Glomerular visceral epithelial cell (primary cell): ENCODE measurements around the gene HES3.
A peak's percentile ranks its signal among the peaks of the same experiment; 100 is the strongest.
"Not testable (repeated sequence)": the region's sequence is repeated elsewhere in the genome, so short reads cannot be mapped to it uniquely, and the experiment has no call there.

ENCODE experiments used
- DNase-seq: peaks from one replicate; pipeline ENCODE4 v3.0.0-alpha.2; 2016; ENCODE audit errors: extremely low spot score

The HES3 gene

DNA sequence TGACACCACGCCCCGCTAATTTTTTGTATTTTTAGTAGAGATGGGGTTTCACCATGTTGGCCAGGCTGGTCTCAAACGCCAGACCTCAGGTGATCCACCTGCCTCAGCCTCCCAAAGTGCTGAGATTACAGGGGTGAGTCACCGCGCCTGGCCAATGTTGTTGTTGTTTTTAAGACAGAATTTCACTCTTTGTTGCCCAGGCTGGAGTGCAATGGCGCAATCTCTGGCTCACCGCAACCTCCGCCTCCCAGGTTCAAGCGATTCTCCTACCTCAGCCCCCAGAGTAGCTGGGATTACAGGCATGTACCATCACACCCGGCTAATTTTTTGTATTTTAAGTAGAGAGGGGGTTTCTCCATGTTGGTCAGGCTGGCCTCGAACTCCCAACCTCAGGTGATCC, 24.3 kb upstream of the HES3 start:
- DNase-seq: not testable (repeated sequence)

DNA sequence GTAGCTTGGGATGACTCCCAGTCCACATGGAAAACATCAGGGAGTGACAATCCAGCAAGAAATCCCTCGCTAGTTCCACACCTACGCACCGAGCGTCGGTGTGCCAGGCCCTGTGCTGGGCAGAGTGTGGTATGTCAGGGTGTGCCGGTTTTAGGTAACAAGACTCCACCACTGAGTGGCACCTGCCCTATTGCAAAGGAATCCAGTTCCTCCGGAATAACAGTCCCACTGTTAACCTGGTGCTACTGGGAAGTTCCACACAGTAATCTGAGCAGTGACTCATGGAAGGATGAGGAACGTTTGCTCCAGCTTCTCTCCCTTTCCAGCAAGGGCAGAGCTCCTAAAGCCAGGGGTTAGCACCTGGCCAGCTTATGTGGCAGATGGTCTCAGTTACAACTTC, 23.7 kb upstream of the HES3 start:
- DNase-seq: peak; percentile 33

DNA sequence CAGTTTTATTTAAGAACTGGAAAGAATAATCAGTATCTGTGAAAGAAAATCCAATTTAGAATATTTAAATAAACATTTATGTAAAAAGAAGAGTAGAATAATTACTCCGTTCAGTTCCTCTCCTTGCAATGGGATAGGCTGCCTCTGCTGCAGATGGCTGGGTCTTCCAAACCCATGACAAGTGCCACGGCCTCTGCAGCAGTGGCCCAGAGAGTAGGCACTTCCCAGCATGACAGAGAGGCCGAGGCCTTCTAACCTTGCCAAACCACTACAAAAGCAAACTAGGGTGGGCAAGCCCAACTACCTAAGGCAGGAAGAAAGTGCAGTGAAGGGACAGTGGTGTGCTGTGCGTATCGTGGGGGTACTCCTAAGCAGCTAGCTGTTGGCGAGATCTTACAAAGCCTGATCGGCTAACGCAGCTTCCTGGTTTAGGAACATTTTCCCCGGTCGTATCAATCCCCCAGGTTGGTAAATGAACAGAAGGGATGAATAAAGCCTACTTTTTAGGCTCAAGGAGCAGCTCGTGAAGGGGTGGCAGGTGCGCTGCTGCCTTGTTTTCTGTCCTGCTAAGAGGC, 22.7 kb upstream of the HES3 start:
- no peak for DNase-seq

DNA sequence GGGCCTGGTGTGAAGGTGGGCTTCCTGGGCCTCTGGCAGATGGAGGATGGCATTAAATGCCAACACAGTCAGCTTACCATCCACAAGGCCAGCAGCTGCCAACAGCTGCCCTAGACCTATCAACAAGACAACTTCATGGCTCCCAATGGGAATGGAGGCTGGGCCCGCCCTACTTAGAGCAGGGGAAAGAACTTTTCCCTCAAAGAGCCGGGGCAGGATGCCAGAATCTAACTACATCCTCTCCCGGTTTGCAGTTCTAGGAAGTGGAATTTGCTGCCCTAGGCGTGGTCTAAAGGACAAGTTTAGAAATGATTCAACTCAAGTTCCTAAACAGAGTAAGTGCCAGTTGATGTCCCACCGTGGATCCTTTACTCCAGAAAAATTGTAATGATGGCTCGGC, 21.3 kb upstream of the HES3 start:
- DNase-seq: no peak

DNA sequence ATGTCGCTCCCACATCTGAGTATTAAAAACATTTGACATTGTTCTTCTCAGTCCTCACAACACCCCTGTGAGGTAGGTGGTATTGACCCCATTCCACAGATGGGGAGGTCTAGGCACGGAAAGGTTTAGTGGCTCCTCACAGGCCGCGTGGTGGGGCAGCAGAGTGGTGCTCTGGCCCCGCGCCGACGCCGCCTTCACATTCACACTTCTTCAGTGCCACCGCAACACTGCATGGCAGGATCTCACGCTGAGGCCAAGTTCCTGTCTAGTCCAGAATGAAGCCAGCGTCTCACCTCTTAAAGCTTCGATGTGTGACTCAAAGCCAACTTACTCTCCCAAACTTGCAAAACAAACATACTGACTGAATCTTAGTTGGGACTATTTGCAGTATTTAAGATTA, 20.4 kb upstream of the HES3 start:
- DNase-seq: no peak

DNA sequence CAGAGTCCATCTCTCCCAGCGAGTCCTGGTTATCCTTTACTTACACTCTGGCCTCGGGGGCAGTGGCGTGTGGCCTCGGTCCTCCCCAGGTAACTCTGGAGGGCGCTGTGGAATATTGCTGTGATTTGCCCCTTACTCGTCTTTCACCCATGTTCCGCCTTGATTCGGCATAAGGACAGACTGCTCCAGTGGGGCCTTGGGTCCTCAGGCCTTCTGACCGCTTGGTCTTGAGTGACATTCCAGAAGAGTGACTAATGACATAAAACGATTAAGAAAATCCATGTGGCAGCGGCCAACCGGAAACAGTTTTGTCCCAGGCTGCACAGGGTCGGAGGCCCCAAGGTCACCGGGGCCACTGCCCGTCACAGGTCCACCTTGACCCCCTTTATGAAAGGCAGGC, 19.3 kb upstream of the HES3 start:
- peak; percentile 56 for DNase-seq

DNA sequence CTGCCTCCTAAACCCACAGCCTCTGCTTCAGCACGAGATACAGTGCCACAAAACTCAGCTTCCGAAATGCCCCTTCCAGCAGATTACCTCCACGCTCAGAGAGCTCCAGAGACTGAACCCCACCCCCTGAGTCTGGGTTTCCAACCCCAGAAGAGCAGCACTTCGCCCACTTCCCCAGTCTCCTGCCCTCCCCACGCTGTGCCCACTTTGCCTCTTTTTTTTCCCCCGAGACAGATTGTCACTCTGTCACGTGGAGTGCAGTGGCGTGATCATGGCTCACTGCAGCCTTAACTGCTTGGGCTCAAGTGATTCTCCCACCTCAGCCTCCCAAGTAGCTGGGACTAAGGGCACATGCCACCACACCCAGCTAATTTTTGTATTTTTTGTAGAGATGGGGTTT, 18.3 kb upstream of the HES3 start:
- DNase-seq: no peak

DNA sequence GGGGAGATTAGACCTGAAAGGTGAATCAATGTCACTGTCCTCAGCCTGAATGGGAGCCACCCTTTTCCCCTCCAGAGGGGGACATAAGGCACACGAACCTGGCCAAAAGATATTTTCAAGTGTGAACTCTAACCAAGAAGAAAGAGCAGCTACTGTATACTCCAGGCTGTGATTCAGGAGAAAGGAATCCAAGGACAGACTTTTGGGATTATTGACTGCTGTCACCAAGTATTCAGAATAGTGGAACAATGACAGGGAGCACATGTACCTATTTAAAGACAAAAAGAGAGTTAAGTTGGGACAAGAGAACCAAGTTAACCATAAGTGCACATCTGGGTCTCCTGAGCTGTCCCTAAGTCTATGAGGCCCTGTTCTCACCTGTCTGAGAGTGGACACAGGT, 10.6 kb upstream of the HES3 start:
- no peak for DNase-seq

DNA sequence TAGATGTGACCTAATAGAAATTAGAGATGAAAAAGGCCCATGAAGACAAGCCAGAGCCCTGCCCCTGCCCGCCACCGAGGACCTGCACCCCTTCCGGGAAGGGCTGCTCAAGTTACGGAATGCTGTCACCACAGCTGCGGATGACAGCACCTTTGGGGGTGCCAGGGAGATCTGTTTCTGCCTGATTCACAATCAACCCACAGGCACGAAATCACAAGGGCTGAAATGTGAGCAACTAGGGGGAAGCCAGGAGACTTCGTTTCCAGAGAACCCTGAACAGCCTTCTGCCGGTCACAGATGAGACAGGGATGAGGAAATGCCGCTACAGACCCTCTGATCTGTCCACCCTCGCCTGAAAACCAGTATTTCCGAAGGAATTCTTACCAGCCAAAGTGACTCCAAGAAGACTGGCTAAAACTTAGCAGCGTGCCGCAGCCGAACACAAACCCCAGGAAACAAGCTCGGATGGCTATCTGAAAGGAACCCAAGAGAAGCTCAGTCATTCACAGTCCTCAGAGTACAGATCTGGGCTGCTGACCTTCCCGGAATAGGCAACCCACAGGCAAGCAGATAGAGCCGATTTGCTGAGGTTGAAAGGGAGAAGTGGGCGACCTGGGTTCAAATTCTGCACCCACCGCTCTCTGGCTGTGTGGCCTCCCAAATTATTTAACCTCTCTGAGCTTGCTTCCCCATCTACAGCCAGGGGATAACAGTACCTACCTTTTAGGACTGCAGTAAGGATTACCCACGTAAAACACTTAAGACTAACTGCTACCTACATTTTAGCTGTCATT, 9.3 kb upstream of the HES3 start:
- DNase-seq: peak; percentile 64

DNA sequence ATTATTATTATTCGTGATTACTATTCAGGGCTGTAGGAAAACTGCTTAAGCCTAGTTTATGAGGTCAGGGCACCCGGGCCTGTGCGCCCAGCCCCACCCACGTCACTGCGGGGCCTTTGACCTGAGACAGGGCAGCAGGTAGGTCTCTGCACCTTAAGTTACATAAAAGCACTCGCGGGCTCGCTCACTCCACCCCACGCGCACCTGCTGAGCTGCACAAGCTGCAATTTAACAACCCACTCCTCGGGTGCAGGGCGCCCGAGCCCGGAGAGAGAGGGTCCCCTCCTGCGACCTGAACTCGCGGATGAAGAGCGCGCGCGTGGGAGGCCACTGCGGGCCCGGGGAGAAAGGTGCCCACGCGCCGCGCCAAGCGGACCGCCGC, 8.7 kb upstream of the HES3 start:
- DNase-seq: no peak

DNA sequence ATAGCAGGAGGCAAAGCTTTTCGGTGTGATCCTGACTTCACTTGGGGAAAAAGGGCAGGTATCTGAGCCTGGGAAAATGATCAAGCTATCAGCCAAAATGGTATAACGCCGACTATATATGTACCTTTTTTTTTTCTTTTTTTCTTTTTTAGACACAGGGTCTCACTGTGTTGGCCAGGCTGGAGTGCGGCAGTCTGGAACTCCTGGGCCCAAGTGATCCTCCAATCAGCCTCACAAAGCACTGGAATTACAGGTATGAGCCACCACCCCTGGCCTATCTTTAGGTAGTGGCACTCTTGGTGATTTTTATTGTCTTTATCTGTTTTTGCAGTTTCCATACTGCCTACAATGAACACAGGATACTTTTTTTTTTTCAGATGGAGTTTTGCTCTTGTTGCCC, 6.9 kb upstream of the HES3 start:
- DNase-seq: no peak

DNA sequence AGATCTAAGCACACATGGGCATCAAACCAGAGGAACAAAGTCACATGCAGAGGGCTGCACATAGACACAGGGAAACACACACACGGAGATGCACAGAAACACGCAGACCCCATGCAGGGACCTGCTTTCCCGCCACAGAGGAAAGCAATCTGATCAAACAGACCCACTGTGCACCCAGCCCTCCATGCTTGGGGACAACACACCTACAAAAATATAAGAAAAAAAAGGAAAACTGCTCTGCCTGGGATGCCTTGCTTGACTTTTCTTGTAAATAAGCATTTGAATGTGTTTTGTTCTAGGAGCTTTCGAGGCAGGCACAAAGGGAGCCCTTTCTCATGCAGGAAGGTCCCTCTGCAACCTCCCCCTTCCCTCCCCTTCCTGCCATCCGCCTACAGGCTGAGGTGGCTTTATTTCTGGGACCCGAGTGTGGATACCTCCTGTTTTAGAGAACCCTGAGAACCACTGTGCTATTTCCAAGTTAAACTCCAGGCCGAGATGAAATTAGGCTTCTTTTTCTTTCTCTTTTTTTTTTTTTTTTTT, 4.7 kb upstream of the HES3 start:
- no peak for DNase-seq

DNA sequence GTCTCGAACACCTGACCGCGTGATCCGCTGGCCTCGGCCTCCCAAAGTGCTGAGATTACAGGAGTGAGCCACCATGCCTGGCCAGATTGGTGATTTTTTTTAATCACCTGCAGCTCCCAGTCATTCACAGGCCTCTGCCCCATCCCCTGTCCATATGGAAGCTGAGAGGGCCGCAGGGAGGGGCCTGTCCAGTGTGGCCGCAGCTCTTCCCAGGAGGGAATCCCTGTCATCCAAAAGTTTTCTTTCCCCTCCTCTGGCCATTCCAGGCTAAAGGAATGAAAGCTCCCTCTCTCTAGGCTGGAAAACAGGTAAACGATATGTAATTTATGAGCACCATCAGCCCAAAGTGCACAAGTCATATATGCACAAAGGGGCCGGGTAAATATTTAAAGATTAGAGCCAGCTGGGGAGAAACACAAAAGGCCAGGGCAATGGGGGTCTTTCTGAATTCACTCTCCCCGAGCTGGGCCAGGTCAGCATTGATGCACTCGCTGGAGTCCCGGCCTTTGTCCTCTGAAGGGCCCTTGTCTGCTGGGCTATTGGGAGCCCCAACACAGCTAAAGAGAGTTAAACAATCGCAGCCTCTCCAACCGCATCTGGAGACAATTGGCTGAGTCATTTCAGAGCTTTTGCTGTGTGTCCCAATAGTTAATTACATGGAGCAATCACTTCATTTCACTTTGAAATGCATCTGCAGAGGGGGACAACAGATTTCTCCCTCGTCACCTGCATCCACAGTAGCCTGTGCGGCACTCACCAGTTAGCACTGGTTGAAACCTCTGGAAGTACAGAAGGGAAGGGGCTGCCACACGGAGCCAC, 3.8 kb upstream of the HES3 start:
- DNase-seq: no peak

DNA sequence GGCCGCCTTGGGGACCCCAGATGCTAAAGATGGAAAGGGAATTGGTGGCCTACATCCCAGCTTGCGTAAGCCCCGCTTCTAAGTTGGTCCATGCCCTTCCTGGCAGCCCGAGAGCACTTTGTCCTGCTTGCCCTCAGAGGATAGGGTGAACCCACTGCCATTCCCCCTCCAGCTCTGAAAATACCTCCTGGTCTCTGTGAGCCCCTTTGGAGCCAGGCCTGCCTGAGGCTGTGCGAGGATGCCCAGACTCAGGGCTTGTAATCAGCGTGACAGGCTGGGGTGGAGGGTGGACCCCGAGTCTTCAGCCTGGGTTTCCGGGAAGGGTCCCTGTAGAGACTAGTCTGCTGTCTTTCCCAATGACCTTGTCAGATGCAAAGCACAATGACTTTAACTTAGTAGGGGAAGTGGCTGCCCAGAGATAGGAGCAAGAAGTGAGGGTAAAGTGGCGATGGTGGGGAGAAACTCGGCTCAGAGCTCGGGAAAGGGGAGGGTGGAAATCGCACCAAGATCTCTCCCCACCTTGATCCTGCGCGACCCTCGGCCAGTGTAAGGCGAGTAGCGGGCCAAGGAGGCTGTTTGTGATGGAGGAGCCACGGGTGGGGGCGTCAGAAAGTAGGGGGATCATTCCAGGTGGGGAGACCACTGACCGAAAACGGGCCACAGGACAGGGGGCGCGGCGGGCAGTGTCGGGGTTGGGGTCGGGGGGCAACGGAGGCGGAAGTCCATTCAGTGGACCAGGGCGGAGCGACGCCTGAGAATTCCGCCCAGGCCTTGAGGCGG, 2.7 kb upstream of the HES3 start:
- no peak for DNase-seq

DNA sequence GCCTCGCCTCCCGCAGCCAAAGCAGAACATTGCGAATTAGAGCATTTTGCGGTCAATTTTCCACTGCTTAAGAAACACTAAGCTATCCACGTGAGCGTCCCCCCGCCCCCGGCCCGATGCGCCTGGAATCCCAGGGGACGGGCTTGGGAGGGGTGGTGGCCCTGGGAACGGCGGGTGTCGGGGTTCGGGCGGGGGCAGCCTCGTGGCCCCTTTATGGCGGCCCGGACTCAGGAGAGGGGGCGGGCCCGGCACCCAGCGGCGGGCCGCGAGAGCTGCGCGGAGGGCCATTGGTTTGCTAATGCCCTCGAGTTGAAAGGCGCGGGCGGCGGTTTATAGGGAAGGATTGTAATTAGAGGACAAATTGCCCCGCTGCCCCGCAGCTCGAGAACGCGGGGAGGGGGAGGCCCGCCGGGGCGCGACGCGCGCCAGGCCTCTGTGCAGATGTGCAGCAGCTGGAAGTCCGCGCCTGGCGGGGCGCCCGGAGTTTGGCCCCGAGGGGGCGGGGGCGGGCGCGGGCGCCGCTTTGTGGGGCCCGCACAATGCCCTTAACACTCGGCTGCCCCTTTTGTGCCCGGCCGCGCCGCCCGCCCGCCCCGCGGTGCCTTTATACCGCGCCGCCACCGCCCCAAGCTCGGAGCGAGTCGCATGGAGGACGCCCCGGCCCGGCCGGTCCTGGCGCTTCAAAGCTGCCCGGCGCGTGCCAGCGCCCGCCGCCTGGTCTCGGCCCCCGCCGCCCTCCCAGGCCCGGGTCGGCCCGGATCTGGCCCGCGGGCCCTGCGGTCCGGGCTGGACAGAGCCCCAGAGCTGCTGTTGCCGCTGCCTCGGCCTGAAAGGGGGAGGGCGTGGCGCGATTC, 1.9 kb upstream of the HES3 start:
- no peak for DNase-seq

DNA sequence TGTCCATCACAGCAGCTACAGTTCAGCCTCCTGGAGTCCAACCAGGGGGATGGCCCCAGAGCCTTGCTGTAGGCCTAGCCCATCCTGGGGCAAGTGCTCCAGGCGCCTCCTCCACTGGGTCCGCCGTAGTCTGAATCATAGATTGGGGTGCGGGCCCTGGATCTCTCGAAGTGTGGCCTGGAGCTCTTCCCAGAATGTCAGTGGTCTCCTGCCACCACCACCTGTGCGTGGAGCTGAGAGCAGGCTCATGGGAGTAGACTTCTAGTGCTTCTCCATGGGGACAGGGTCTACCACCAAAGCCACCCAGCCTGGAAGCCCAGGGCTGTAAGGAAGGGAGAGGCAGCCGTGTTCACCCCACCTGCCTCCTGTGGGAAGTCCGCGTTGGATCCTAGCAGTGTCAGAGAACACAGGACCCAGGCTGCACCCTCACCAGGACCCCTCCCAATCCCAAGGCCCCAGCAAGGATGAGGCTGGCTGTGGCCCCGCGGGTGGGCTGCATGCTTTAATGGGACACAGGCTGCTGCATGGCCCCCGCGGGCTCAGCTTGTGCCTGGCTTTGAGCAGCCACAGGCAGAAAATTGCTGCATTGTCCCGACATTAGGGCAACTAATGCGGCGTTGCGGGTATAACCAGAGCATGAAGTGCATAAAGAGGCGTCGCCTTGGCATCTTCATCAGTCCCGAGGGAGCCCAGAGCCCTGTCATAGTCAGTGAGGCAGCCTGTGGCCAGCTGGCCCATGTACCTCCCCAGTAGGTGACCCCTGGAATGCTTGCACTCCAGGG, 735 bp upstream of the HES3 start:
- no peak for DNase-seq

DNA sequence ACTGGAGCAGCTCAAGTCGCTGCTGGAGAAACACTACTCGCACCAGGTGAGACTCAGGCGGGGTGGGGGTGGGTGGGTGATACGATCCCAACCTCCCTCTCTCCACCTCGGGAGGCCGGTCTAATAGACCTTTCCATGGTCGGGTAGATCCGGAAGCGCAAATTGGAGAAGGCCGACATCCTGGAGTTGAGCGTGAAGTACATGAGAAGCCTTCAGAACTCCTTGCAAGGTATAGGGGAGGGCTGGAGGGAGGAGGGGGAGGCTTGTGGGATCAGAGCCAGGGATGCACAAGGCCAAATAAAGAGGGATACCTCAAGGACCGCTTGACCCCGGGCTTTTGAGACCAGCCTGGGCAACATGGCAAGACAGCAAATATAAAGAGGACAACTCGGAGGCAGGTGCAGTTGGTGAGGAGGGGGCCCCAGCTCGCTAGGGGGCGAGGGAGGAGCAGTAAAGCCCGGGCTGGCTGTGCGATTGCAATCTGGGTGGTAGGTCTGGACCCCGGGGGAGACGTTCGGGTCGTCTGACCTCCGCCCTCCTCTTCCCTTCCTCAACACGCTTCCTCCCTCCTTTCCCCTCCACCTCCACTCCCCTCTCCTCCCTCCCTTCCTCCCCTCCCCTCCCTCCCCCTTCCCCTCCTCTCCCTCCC, 546 bp downstream of the HES3 start:
- DNase-seq: no peak

DNA sequence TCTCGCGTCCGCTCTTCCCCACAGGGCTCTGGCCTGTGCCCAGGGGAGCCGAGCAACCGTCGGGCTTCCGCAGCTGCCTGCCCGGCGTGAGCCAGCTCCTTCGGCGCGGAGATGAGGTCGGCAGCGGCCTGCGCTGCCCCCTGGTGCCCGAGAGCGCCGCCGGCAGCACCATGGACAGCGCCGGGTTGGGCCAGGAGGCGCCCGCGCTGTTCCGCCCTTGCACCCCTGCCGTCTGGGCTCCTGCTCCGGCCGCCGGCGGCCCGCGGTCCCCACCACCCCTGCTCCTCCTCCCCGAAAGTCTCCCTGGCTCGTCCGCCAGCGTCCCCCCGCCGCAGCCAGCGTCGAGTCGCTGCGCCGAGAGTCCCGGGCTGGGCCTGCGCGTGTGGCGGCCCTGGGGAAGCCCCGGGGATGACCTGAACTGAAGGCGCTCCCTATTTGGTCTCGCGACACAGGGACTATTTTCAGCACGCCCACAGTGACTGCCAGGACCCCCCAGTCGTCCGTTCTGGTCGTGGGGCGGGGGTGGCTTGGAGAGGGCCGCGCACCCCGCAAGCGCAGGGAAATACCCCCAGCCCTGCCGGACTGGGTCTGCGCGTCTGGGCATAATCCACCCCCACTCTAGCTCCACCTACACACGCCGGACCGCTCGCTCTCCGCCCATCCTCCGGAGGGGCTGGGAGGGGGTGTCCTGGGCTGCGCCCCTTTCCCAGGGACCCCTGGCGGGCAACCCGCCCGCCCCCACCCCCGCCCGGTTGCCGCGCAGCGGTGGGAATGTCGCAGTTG, 1.3 kb downstream of the HES3 start:
- peak; percentile 82 for DNase-seq
